ENCODE measurements around the gene TFF3. TPM values are rescaled to one million over a fixed set of nuclear protein-coding genes. Genes with fewer than 3 reads are reported as not detected.

The TFF3 gene
- total RNA-seq, 1 donor from 2014 or later = not detected

GRCh38 chr21:42290505-42290904 lies 24.7 kb downstream of the TFF3 start:
- DNase-seq (ENCODE audit: low read depth, low spot score) = no peak

DNA sequence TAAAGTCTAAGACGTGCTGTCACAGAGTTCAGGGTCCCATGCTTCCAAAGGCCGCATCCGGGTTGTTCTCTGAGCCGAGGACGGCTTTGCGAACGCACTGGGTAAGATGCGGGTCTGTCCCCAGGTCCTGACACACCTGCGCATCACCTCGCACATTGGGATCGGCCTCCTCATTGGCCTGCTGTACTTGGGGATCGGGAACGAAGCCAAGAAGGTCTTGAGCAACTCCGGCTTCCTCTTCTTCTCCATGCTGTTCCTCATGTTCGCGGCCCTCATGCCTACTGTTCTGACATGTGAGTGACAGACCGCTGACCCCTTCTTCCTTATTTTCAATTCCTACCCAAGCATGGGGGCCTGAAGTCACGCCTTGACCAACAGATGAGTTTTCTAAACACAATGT lies 25.3 kb downstream of the TFF3 start:
- no peak for DNase-seq (ENCODE audit: low read depth, low spot score)

- DNase-seq (ENCODE audit: low read depth, low spot score) = no peak
These were observed 26.2 kb downstream of the TFF3 start for GRCh38 chr21:42288962-42289361.

- DNase-seq (ENCODE audit: low read depth, low spot score) = no peak
These were observed 27.8 kb downstream of the TFF3 start for GRCh38 chr21:42287193-42288083.

DNA sequence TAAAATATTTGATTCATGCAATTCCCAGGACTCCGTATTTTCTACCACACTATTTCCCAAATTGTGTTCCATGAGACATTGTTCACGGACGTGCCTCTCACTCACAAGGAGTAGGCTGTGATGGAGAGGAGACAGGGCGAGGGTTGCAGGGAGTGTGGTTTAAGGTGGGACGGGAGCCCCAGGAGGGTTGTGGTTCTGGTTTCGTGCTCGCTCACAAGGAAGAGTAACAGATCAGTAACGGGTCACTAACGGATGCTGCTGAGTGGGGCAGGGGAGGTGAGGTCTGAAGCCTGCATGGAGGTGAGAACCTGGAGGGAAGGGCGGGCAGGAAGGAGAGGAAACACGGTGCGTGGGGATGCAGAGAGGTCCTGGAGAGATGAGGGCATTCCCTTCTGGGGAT lies 28.8 kb downstream of the TFF3 start:
- DNase-seq (ENCODE audit: low read depth, low spot score) = no peak

GRCh38 chr21:42285569-42286245 lies 29.5 kb downstream of the TFF3 start:
- no peak for DNase-seq (ENCODE audit: low read depth, low spot score)

- no peak for DNase-seq (ENCODE audit: low read depth, low spot score)
These were observed 32.5 kb downstream of the TFF3 start for GRCh38 chr21:42282715-42283114.

DNA sequence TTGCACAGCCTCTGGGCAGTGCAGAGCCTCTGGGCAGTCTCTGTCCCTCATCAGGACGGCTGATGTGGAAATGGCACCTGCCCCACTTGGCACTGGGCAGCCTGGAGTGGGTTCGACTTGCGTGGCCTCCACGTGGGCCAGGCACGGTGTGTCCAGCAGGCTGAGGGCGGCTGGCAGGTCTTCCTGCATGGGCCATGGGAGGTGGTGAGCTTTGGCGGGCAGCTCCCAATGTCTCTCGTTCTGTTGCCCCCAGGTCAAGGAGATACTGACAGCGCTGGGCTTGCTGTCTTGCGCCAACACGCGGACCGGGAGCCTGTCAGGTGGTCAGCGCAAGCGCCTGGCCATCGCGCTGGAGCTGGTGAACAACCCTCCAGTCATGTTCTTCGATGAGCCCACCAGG lies 33.2 kb downstream of the TFF3 start:
- DNase-seq (ENCODE audit: low read depth, low spot score) = no peak

DNA sequence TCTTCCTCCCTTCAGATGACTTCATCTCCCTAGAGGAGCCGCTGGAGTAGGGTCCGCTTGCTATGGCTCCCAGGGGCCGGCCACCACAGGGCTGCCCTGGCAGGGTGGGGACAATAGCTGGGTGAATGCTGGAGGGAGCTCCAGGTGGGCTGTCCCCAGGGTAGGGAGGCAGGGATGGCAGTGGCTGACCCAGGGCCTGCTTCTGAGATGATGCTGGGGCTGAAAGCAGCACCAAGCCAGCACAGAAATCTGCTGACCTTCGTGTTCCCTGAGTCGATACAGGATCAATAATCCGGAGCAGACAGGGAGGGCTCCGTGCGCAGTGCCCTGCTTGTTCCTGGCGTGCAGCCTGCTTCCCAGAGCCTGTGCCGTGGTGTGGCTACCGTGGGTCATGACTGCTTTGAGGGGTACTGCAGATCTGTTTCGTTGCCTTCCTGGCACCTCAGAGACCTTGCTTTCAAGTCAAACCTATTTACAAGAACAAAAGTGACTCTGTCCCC lies 34.0 kb downstream of the TFF3 start:
- DNase-seq (ENCODE audit: low read depth, low spot score) = no peak

- DNase-seq (ENCODE audit: low read depth, low spot score) = no peak
These were observed 34.6 kb downstream of the TFF3 start for GRCh38 chr21:42280356-42281180.

DNA sequence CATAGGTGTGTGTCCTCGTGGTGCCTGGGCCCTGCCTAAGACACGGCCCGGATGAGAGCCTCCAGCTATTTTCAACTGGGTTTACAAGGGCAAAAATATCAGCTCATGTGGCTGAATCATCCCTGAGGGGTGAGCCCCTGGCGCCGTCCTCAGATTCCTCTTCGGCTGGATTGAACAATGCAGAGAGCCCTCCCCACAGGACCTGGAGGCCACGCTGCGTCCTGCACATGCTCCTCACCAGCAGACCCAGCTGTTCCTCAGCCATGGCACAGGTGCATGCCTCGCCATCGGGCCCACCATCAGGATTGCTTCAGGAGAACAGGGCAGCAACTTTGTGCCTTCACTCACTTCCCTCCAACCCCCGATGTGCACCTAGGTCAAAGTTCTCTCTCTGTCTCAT lies 35.3 kb downstream of the TFF3 start:
- no peak for DNase-seq (ENCODE audit: low read depth, low spot score)

DNA sequence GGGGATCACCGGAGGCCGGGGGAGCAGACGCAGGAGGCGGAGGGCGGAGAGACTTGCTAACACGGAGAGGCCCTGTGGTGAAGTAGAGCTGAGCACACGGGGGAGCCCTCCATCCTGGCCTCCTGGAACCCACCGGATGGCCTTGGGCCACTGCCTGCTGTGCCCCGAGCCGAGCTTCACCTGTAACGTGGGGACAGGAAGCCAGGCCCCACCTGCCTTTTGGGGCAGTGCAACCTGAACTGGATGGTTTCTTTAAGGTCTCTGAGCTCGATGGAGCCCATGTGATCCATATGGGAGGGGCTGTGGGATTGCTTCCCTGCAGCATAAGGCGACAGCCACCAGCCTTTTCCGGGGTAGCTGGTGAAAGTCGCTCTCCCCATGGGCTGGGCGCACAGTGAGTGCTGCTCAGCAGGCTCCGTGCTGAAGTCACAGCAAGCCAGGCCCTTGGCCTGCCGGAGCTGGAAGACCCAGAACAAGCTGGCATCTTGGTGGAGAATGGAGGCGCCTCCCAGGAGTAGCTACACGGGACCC lies 35.8 kb downstream of the TFF3 start:
- no peak for DNase-seq (ENCODE audit: low read depth, low spot score)

GRCh38 chr21:42278451-42279149 lies 36.6 kb downstream of the TFF3 start:
- no peak for DNase-seq (ENCODE audit: low read depth, low spot score)

DNA sequence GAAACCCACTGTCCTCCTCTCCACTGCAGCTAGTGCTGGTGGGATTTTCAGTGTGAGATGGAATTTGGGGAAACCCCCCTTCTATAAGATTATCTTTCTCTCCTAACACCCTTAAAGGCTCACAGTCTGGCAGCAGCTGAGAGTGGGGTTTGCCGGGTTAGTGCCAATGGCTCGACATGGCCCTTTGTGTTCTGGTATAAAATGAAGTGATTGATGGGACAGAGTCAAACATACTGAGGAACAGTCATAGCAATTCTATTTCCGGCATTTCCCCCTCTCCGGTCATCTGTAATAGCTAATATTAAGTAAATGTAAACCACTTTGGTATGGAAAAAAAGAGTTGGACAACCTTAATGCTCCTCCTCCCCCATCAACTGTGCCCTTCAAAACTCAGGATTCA lies 37.6 kb downstream of the TFF3 start:
- DNase-seq (ENCODE audit: low read depth, low spot score) = no peak

- DNase-seq (ENCODE audit: low read depth, low spot score) = no peak
These were observed 38.6 kb downstream of the TFF3 start for GRCh38 chr21:42276526-42277154.

- no peak for DNase-seq (ENCODE audit: low read depth, low spot score)
These were observed 39.1 kb downstream of the TFF3 start for GRCh38 chr21:42276076-42276475.

DNA sequence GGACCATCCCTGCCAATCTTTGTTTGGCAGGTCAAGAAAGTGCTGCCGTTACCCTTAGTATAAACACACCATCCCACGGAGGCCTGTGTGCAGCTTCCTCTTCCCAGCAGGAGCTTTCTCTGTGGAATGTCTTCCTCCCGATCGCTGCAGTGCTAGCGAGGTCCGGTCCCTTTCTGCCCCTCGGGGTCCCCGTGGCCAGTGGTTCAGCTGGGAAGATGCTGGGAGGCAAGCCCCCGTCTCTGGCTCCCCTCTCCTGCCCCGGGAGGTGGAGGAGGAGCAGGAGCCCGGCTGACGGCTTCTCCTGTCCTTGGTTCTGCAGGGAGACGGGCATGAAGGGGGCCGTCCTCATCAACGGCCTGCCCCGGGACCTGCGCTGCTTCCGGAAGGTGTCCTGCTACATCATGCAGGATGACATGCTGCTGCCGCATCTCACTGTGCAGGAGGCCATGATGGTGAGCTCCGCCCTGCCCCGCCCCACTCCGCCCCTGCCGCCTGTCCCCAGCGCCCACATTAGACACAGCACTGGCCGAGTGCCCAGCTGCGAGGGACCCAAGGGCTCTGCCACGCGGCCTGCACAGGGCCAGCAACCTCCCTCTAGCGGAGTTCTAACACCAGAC lies 42.1 kb downstream of the TFF3 start:
- DNase-seq (ENCODE audit: low read depth, low spot score) = no peak

- DNase-seq (ENCODE audit: low read depth, low spot score) = no peak
These were observed 42.9 kb downstream of the TFF3 start for GRCh38 chr21:42272109-42272962.

- DNase-seq (ENCODE audit: low read depth, low spot score) = no peak
These were observed 44.1 kb downstream of the TFF3 start for GRCh38 chr21:42271065-42271464.
